GM18498 (cell line): ENCODE data around the gene ITGB1BP1.

ENCODE experiments used
- ATAC-seq: cut with Tn5 transposase; IDR thresholded peaks from one replicate; pipeline ENCODE4 v1.9.1; 2021; ENCODE audit warnings: mild to moderate bottlenecking, moderate library complexity; ENCODE audit not compliant: unreplicated experiment

The ITGB1BP1 gene

DNA sequence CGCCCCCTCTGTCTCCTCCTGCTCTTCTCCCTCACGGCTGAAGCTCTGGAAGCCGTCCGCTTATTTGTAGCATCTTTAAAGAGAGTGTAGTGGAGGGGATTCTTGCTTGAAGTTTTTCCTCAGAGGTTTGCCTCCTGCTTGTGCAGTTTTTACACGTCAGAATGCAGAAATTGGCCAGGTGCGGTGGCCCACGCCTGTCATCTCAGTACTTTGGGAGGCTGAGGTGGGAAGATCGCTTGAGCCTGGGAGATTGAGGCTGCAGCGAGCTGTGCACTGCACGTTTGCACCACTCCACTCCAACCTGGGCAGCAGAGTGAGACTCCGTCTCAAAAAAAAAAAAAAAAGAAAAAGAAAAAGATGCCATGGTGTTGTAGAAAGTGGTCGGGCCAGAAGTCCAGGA lies 69.0 kb downstream of the ITGB1BP1 start:
- ATAC-seq, result no peak
